BE2C (cell line): ENCODE results near the gene AGTR1.
A peak's percentile ranks its signal among the peaks of the same experiment; 100 is the strongest.

Experiments
- DNase-seq: peaks from one replicate; pipeline ENCODE4 v3.0.0-alpha.2; 2020
- H3K27me3 ChIP-seq: fragments of 250-450 bp; sonication (Bioruptor Pico); 2 replicates; pipeline ENCODE4 v1.5.1; 2020; ENCODE audit warnings: mild to moderate bottlenecking
- H3K36me3 ChIP-seq: fragments of 250-450 bp; sonication (Bioruptor Pico); 2 replicates; pipeline ENCODE4 v1.5.1; 2020; ENCODE audit warnings: mild to moderate bottlenecking
- H3K4me1 ChIP-seq: fragments of 250-450 bp; sonication (Bioruptor Pico); 2 replicates; pipeline ENCODE4 v1.5.1; 2020
- H3K4me3 ChIP-seq: 2 replicates; pipeline ENCODE4 v1.5.1; 2011; ENCODE audit warnings: low read depth, low read length
- H3K9me3 ChIP-seq: fragments of 250-450 bp; sonication (Bioruptor Pico); 2 replicates; pipeline ENCODE4 v1.5.1; 2020
- TF ChIP-seq, protein P1 (sequence below): IDR thresholded peaks from 2 replicates; pipeline ENCODE4 v1.5.1; 2012; ENCODE audit warnings: mild to moderate bottlenecking, low read depth, low read length

The AGTR1 gene

GRCh38 chr3:148714521-148714920 is 16.8 kb downstream of the AGTR1 start:
- DNase-seq = no peak
- Histone ChIP-seq H3K4me1 (no peaks in the 10 kb centered on the region), H3K4me3 (no peak overlapping the region), H3K9me3 (no peaks in the 10 kb centered on the region), H3K36me3 (no peaks in the 10 kb centered on the region), H3K27me3 (no peaks in the 10 kb centered on the region)
- TF ChIP-seq, protein P1, sequence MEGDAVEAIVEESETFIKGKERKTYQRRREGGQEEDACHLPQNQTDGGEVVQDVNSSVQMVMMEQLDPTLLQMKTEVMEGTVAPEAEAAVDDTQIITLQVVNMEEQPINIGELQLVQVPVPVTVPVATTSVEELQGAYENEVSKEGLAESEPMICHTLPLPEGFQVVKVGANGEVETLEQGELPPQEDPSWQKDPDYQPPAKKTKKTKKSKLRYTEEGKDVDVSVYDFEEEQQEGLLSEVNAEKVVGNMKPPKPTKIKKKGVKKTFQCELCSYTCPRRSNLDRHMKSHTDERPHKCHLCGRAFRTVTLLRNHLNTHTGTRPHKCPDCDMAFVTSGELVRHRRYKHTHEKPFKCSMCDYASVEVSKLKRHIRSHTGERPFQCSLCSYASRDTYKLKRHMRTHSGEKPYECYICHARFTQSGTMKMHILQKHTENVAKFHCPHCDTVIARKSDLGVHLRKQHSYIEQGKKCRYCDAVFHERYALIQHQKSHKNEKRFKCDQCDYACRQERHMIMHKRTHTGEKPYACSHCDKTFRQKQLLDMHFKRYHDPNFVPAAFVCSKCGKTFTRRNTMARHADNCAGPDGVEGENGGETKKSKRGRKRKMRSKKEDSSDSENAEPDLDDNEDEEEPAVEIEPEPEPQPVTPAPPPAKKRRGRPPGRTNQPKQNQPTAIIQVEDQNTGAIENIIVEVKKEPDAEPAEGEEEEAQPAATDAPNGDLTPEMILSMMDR = no peak

GRCh38 chr3:148716657-148717056 is 19.0 kb downstream of the AGTR1 start:
- H3K36me3 ChIP-seq = no peaks in the 10 kb centered on the region
- DNase-seq = no peak
- H3K9me3 ChIP-seq = no peaks in the 10 kb centered on the region

DNA sequence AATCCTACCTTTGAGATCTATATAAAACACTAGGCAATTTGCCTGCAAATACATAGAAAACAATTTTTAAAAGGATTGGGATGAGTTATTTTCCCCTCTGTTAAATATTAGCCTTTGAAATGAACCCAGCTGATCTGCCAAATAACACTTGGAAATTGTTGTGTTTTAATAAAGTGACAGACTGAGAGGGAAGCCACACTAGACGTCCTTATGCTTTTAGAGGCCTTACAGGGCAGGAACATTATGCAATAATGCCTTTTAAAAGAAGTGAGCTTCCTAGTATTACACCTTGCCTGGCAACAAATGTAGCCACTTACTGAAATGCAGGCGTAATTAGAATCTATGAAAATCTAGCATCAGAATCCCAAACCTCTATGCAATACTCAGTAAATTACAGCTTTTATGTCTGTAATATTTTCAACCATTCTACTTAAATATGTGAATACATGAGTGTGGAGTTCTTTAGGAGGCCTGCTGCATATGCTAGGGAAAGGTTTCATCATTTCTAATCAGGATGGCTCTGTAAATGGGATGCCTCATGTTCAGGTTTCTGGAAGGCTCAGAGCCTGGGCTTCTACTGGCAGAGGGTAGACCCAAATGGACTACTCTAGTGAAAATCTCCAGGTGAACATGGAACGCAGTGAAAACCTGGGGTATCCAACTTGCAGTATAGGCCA is 20.3 kb downstream of the AGTR1 start:
- H3K27me3 ChIP-seq = no peaks in the 10 kb centered on the region
- H3K9me3 ChIP-seq = no peaks in the 10 kb centered on the region
- TF ChIP-seq, protein P1 = no peak
- H3K36me3 ChIP-seq = no peaks in the 10 kb centered on the region
- H3K4me1 ChIP-seq = no peaks in the 10 kb centered on the region
- no peak for DNase-seq
- H3K4me3 ChIP-seq = no peak overlapping the region

More at GRCh38 chr3:148716657-148717056, 19.0 kb downstream of the AGTR1 start:
- Histone ChIP-seq H3K27me3 (no peaks in the 10 kb centered on the region), H3K4me3 (no peak overlapping the region), H3K4me1 (no peaks in the 10 kb centered on the region)
- TF ChIP-seq, protein P1 = no peak

- Histone ChIP-seq H3K4me3 (no peak overlapping the region), H3K36me3 (no peaks in the 10 kb centered on the region), H3K4me1 (no peaks in the 10 kb centered on the region), H3K9me3 (no peaks in the 10 kb centered on the region), H3K27me3 (no peaks in the 10 kb centered on the region)
- TF ChIP-seq, protein P1 = peak; percentile 55
- DNase-seq = no peak
Measured at GRCh38 chr3:148718982-148719862, 21.5 kb downstream of the AGTR1 start.

DNA sequence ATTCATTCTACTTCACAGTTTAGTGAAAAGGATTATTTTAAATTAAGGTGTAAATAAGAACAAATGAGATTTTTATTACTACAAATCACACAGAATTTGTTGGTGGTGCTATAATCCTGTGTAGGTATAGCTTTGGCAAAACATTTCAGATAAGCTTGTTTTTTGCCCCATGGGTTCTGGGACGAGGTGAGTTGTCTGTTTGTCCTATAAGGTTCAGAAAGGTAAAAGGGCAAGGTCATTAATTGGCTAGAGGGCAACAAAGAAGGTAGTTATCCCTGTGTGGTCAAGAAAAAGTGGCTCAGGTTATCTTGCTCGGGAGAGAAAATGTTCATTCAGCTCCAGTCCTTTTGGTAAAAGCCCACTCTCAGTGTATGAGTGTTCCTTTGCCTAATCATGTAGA is 23.2 kb downstream of the AGTR1 start:
- Histone ChIP-seq H3K27me3 (no peaks in the 10 kb centered on the region), H3K4me3 (no peak overlapping the region), H3K36me3 (no peaks in the 10 kb centered on the region), H3K4me1 (no peaks in the 10 kb centered on the region), H3K9me3 (no peaks in the 10 kb centered on the region)
- no peak for DNase-seq
- TF ChIP-seq, protein P1 = no peak

DNA sequence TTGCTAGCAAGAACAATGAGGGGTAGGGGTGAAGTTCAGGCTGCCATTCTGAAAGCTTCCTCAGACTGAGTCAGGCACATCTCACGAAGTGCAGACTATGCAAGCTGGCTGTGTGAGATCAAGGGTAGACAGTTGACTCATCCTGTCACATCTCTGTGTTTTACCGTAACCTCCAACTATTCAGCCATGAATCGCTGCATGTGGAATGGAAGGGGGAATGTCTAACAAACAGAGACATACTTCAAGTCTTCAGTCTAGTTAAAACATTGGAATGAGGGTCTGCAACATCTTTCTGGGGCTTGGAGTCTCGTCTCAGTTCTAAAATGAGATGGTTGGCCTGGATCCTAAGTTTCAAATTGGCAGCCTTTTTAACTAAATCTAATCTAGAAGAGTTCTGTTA is 25.9 kb downstream of the AGTR1 start:
- TF ChIP-seq, protein P1 = no peak
- H3K27me3 ChIP-seq = no peaks in the 10 kb centered on the region
- no peak for DNase-seq
- no peak overlapping the region for H3K4me3 ChIP-seq
- H3K4me1 ChIP-seq = no peaks in the 10 kb centered on the region
- H3K36me3 ChIP-seq = no peaks in the 10 kb centered on the region
- H3K9me3 ChIP-seq = no peaks in the 10 kb centered on the region
